Measurements from ENCODE around the gene GJC1.

GRCh38 chr17:44846206-44846605, 16.1 kb upstream of the GJC1 start:
- TF ChIP-seq POLR2A (IDR thresholded peaks at IDR 0.05) (no peak), CTCF (IDR thresholded peaks at IDR 0.05) (no peak)
